Measurements from ENCODE around the gene YIPF4. TPM values are rescaled to one million over a fixed set of nuclear protein-coding genes. Genes with fewer than 3 reads are reported as not detected.

YIPF4 gene
- total RNA-seq, 1 donor from 2014 or later: 10.6 TPM

Other genes with a start within 250 kb of the YIPF4 start
- gene DPY30, start 238.1 kb upstream of the YIPF4 start, total RNA-seq: 41.3 TPM
- 20.6 TPM for gene SPAST, start 214.3 kb upstream of the YIPF4 start, total RNA-seq
- gene SLC30A6, start 112.0 kb upstream of the YIPF4 start, total RNA-seq: 10.6 TPM
- gene NLRC4, start 13.0 kb upstream of the YIPF4 start, total RNA-seq: 0.74 TPM
- gene BIRC6, start 79.1 kb downstream of the YIPF4 start, total RNA-seq: 92.8 TPM

Measured in vagina (tissue), 1 donor.